Cardiac muscle cell (in vitro differentiated cells and primary cell): ENCODE measurements around the gene CARD9. TPM values are rescaled to one million over a fixed set of nuclear protein-coding genes. Genes with fewer than 3 reads are reported as not detected.

Source experiments
- DNase-seq, 2 donors: peaks; one replicate each; pipeline versions ENCODE4 v3.0.0 to v3.0.0-alpha.2; 2010 to 2017; ENCODE audit warnings: low read depth in 1 of 2, low spot score in 1 of 2
- H3K27ac ChIP-seq: fragments of 200-600 bp; sonication (generic); 2 replicates; pipeline ENCODE4 v1.5.1; 2016
- H3K27me3 ChIP-seq: fragments of 200-600 bp; sonication (generic); 2 replicates; pipeline ENCODE4 v1.6.0; 2016; ENCODE audit warnings: control low read depth
- H3K36me3 ChIP-seq: fragments of 200-600 bp; sonication (generic); 2 replicates; pipeline ENCODE4 v1.5.1; 2016; ENCODE audit warnings: control low read depth
- H3K4me1 ChIP-seq: fragments of 200-600 bp; sonication (generic); 2 replicates; pipeline ENCODE4 v1.8.1; 2017; ENCODE audit warnings: low read depth, mild to moderate bottlenecking, mixed run types
- H3K4me3 ChIP-seq: fragments of 200-600 bp; sonication (generic); 2 replicates; pipeline ENCODE4 v1.5.1; 2016; ENCODE audit warnings: mild to moderate bottlenecking
- H3K9me3 ChIP-seq: fragments of 200-600 bp; sonication (generic); 2 replicates; pipeline ENCODE4 v1.5.1; 2017; ENCODE audit warnings: low read depth, mild to moderate bottlenecking, control low read depth
- polyA plus RNA-seq: library from polyadenylated mRNA; unstranded; fragments of >200 nt; fragmentation: Nextera tagmentation; extraction: Ambion mirVana; gene quantifications from 2 replicates; pipeline ENCODE4 v1.2.1, GENCODE V29; 2016
- total RNA-seq: library from RNA; depleted of rRNA; stranded (reverse); fragments of >200 nt; gene quantifications from 2 replicates; pipeline ENCODE4 v1.2.3, GENCODE V29; 2016
- TF ChIP-seq, protein P1 (sequence below): IDR thresholded peaks from 2 replicates; pipeline ENCODE4 v1.5.1; 2012; ENCODE audit warnings: low read depth, mild to moderate bottlenecking, low read length

Gene CARD9
- total and polyA plus RNA-seq, 2 experiments from 2014 or later = 2.1 TPM

DNA sequence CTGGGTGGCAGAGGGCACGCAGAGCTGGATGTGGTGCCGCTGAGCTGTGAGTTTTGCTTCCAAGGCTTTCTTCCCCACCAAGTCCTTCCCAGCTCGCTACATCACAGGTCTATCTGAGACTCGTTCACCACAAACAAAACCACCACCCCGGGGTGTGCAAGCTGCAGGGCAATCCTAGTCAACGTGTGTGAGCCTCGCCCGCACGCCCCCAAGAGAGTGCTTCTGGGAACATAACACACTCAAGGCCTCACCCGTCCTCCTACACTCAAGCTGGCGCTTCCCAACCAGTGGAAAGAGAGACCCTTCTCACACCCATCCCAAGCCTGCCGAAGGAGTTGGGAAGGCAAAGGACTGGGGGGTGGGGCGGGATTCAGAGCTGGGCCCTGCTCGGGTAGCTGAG is 15.9 kb upstream of the CARD9 start:
- DNase-seq = no peak
- Histone ChIP-seq H3K27me3 (no peaks in the 10 kb centered on the region), H3K27ac (no peak overlapping the region), H3K36me3 (peaks cover 21% of the 10 kb centered on the region), H3K4me3 (no peak overlapping the region), H3K9me3 (no peaks in the 10 kb centered on the region), H3K4me1 (no peaks in the 10 kb centered on the region)
- TF ChIP-seq, protein P1, sequence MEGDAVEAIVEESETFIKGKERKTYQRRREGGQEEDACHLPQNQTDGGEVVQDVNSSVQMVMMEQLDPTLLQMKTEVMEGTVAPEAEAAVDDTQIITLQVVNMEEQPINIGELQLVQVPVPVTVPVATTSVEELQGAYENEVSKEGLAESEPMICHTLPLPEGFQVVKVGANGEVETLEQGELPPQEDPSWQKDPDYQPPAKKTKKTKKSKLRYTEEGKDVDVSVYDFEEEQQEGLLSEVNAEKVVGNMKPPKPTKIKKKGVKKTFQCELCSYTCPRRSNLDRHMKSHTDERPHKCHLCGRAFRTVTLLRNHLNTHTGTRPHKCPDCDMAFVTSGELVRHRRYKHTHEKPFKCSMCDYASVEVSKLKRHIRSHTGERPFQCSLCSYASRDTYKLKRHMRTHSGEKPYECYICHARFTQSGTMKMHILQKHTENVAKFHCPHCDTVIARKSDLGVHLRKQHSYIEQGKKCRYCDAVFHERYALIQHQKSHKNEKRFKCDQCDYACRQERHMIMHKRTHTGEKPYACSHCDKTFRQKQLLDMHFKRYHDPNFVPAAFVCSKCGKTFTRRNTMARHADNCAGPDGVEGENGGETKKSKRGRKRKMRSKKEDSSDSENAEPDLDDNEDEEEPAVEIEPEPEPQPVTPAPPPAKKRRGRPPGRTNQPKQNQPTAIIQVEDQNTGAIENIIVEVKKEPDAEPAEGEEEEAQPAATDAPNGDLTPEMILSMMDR = no peak

DNA sequence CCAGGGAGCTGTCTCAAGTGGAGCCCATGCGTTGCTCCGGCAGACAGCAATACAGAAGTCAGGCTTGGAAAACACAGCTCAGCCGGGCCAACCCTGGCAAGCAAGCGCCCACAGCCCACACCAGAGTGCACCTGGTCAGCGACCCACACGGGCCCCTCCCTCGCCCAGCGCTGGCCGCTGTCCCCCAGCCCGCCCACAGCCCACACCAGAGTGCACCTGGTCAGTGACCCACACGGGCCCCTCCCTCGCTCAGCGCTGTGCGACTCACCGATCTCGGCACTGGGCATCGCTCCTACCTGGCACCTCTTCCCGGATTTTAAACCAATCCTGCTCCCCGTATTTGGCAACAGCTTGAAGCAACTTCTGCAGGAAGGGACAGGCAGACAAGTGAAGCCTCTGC is 13.7 kb upstream of the CARD9 start:
- H3K36me3 ChIP-seq = peaks cover 10% of the 10 kb centered on the region
- no peak overlapping the region for H3K4me3 ChIP-seq
- TF ChIP-seq, protein P1 = no peak
- H3K27me3 ChIP-seq = no peaks in the 10 kb centered on the region
- no peak overlapping the region for H3K27ac ChIP-seq
- H3K4me1 ChIP-seq = no peaks in the 10 kb centered on the region
- no peaks in the 10 kb centered on the region for H3K9me3 ChIP-seq
- no peak for DNase-seq

DNA sequence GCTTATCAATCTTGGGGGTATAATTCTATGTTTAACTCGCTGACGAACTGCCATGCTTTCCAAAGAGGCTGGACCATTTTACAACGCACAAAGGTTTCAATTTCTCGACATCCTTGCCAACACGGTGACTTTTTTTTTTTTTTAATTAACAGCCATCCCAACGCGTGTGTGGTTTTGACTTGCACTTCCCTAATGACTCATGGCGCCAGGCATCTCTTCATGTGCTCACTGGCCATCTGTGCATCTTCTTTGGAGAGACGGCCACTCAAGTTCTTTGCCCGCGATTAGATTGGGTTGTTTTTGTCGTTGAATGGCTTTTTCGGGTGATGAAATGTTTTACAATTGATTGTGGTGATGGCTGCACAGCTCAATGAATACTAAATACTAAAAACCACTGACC is 12.5 kb upstream of the CARD9 start:
- Histone ChIP-seq H3K9me3 (no peaks in the 10 kb centered on the region), H3K4me1 (no peaks in the 10 kb centered on the region), H3K27ac (no peak overlapping the region), H3K27me3 (no peaks in the 10 kb centered on the region), H3K36me3 (peaks cover 10% of the 10 kb centered on the region), H3K4me3 (no peak overlapping the region)
- DNase-seq = no peak
- TF ChIP-seq, protein P1 = no peak

DNA sequence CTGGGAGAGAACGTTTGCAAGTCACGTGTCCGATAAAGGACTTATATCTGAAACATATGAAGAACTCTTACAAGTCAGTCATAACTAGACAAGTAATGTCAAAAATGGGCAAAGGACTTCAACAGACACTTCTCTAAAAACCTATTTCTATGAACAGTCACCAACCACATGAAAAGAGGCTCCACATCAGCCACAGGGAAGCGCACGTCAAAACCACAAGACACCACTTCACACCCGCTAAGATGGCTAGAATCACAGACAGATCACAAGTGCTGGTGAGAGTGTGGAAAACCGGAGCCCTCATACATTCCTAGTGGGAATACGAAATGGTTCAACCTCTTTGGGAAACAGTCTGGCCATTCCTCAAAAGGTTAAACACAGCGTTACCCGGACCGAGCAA is 11.5 kb upstream of the CARD9 start:
- H3K4me1 ChIP-seq = no peaks in the 10 kb centered on the region
- H3K36me3 ChIP-seq = peaks cover 9% of the 10 kb centered on the region
- TF ChIP-seq, protein P1 = no peak
- no peak for DNase-seq
- H3K27ac ChIP-seq = no peak overlapping the region
- no peak overlapping the region for H3K4me3 ChIP-seq
- no peaks in the 10 kb centered on the region for H3K27me3 ChIP-seq
- no peaks in the 10 kb centered on the region for H3K9me3 ChIP-seq

DNA sequence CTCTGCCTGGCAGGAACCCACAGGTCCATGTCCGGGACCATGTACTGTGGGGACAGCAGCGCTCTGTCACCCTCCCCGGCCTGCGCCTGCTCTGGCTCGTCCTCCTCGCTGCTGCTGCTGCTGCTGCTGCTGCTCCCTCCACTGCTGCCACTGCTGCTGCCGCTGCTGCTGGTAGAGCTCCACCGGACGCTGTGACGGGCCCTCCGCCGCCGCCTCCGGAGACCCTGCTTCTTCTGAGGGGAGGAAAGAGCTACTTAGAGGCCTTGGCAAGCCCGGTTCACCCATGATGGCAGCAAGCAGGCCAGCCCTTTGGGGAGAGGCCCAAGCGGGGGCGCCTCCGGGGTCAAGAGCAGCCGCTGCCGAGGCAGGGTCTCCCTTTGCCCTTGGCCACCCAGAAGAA is 10.0 kb upstream of the CARD9 start:
- no peaks in the 10 kb centered on the region for H3K4me1 ChIP-seq
- no peaks in the 10 kb centered on the region for H3K27me3 ChIP-seq
- H3K27ac ChIP-seq = no peak overlapping the region
- no peak overlapping the region for H3K4me3 ChIP-seq
- DNase-seq = no peak
- peaks cover 8% of the 10 kb centered on the region for H3K36me3 ChIP-seq
- TF ChIP-seq, protein P1 = no peak
- H3K9me3 ChIP-seq = no peaks in the 10 kb centered on the region

DNA sequence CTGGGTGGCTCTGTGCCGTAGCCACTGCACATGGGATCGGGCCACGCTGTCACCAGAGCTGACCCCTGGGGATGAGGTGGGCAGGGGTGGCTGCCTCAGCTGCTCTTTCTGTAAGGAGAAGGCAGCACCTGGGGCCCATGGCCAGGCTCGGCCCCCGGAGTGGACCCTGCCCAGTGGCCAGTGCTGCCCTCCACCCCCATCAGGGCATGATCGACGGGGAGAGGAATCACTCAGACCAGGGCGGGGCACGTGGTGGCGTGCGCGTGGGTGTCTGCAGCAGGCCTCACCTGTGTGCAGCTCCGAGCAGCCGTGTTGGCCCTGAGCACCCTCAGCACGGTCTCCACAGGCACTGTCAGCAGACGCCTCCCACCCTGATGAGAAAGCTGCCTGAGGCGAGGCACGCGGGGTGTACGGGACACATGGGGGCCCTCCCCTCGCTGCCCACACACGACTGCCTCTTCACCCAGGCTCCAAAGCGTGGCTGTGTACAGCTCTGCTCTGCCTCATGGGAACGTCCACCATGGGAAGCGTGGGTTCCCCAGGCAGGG is 8.6 kb upstream of the CARD9 start:
- no peak overlapping the region for H3K4me3 ChIP-seq
- H3K9me3 ChIP-seq = no peaks in the 10 kb centered on the region
- no peak overlapping the region for H3K27ac ChIP-seq
- TF ChIP-seq, protein P1 = no peak
- DNase-seq = no peak
- H3K36me3 ChIP-seq = peaks cover 3% of the 10 kb centered on the region
- no peaks in the 10 kb centered on the region for H3K4me1 ChIP-seq
- H3K27me3 ChIP-seq = no peaks in the 10 kb centered on the region
